Right cardiac atrium (tissue), 5 donors: ENCODE data around the gene PTRH1. TPM values are rescaled to one million over a fixed set of nuclear protein-coding genes. Genes with fewer than 3 reads are reported as not detected.

Experiments
- ATAC-seq, 2 donors: fragments of 200-7000 bp; cut with Tn5 transposase; one replicate each; pipeline versions ENCODE4 v1.8.0 to v1.9.1; 2020; ENCODE audit warnings: moderate library complexity in 2 of 2, mild to moderate bottlenecking in 1 of 2
- DNase-seq, 3 donors: peaks; one replicate each; pipeline ENCODE4 v3.0.0-alpha.2; 2020
- H3K27ac ChIP-seq: one replicate; pipeline ENCODE4 v1.5.1; 2013; ENCODE audit warnings: mild to moderate bottlenecking, low read length, control low read depth, moderate library complexity
- H3K27me3 ChIP-seq: one replicate; pipeline ENCODE4 v1.6.1; 2013; ENCODE audit not compliant: control insufficient read depth, insufficient read depth
- H3K4me1 ChIP-seq: one replicate; pipeline ENCODE4 v1.6.1; 2013; ENCODE audit warnings: low read length; ENCODE audit not compliant: control insufficient read depth, insufficient read depth
- H3K4me3 ChIP-seq: one replicate; pipeline ENCODE4 v1.5.1; 2013; ENCODE audit warnings: low read length, control low read depth
- H3K9me3 ChIP-seq: one replicate; pipeline ENCODE4 v1.6.1; 2013; ENCODE audit warnings: low read length; ENCODE audit not compliant: control insufficient read depth
- WGBS: extraction: QIAGEN DNeasy Blood & Tissue Kit; methylation state at CpG from one replicate; pipeline ENCODE4 v1.1.7; 2013; 5-methylcytosine and 5-hydroxymethylcytosine counted together
- intact Hi-C, 4 donors: fragments of 100-400 bp; cut with DNase I; formaldehyde crosslinking; loops; one replicate each; pipeline versions ENCODE4 v1.11.0 to v1.14.0; 2022 to 2023
- polyA plus RNA-seq: library from polyadenylated mRNA; stranded (reverse); fragments of 200-250 nt; gene quantifications from one replicate; pipeline ENCODE4 v1.2.3, GENCODE V29; 2013
- total RNA-seq, 4 donors: library from RNA; stranded (reverse); fragmentation: NEBNext Ultra II Directional; extraction: Animal tissue kit (Norgen Biotek cat#: 25700); gene quantifications; one replicate each; pipeline ENCODE4 v1.2.1, GENCODE V29; 2021
- donor health status: healthy with polysubstance abuse.
- donor health status: DM: no; HTN: yes; CAD: no.
- donor health status: DM: no; HTN: no; CAD: no.
- donor health status: DM: no; HTN: yes; CAD: no; lungs with severe emphysema.
- donor health status: DM: yes; HTN: yes; CAD: no.

The PTRH1 gene
- total and polyA plus RNA-seq, 5 donors, result 8.7 to 16.3 (median 11.9) TPM

GRCh38 chr9:127730262-127730661 is 14.8 kb upstream of the PTRH1 start:
- Histone ChIP-seq H3K9me3 (no peaks in the 10 kb centered on the region), H3K4me1 (peaks cover 6% of the 10 kb centered on the region), H3K27ac (no peak overlapping the region), H3K27me3 (no peaks in the 10 kb centered on the region), H3K4me3 (no peak overlapping the region)
- ATAC-seq (no peak), DNase-seq (peak in 1 of 3 donors; percentile 9)
- intact Hi-C loops, result loop anchor here (5.0 to 10.0 kb wide), 4 partner anchors 138 to 195 kb away; partner anchors contain the start of gene AK1 (in 2 of the 4)
- 82% methylated on average over 9 of the region's 9 CpGs for WGBS

GRCh38 chr9:127729522-127730256 is 14.2 kb upstream of the PTRH1 start:
- intact Hi-C loops, result loop anchor here (5.0 to 10.0 kb wide), 4 partner anchors 137 to 195 kb away; partner anchors contain the start of gene AK1 (in 2 of the 4)
- Histone ChIP-seq H3K27me3 (no peaks in the 10 kb centered on the region), H3K4me1 (peaks cover 6% of the 10 kb centered on the region), H3K27ac (no peak overlapping the region), H3K4me3 (no peak overlapping the region), H3K9me3 (no peaks in the 10 kb centered on the region)
- peak in 2 of 3 donors; percentile 3 to 32 for DNase-seq
- no peak for ATAC-seq
- 88% methylated on average over 18 of the region's 18 CpGs for WGBS

- DNase-seq, result peak in 1 of 3 donors; percentile 20
Measured at GRCh38 chr9:127728808-127729207, 13.3 kb upstream of the PTRH1 start.

GRCh38 chr9:127726871-127727270 is 11.4 kb upstream of the PTRH1 start:
- H3K27ac ChIP-seq, result no peak overlapping the region
- intact Hi-C loops, result no loop called here
- no peaks in the 10 kb centered on the region for H3K4me1 ChIP-seq
- WGBS, result 80% methylated on average over 8 of the region's 8 CpGs
- no peak overlapping the region for H3K4me3 ChIP-seq
- no peaks in the 10 kb centered on the region for H3K9me3 ChIP-seq
- peak in 1 of 3 donors; percentile 40 for DNase-seq
- ATAC-seq, result no peak
- H3K27me3 ChIP-seq, result no peaks in the 10 kb centered on the region

More at GRCh38 chr9:127728808-127729207, 13.3 kb upstream of the PTRH1 start:
- Histone ChIP-seq H3K9me3 (no peaks in the 10 kb centered on the region), H3K4me3 (no peak overlapping the region), H3K27ac (no peak overlapping the region), H3K4me1 (no peaks in the 10 kb centered on the region), H3K27me3 (no peaks in the 10 kb centered on the region)
- intact Hi-C loops, result no loop called here
- 87% methylated on average over 8 of the region's 8 CpGs for WGBS
- ATAC-seq, result no peak

GRCh38 chr9:127724012-127724411 is 8.5 kb upstream of the PTRH1 start:
- WGBS, result 45% methylated on average over 23 of the region's 23 CpGs
- H3K4me3 ChIP-seq, result no peak overlapping the region
- intact Hi-C loops, result loop anchor here in 1 of 4 donors (5.0 kb wide), 1 partner anchor 222 kb away; no protein-coding TSS in a partner anchor
- peak; percentile 10 to 30 for ATAC-seq
- H3K27ac ChIP-seq, result no peak overlapping the region
- no peaks in the 10 kb centered on the region for H3K27me3 ChIP-seq
- no peaks in the 10 kb centered on the region for H3K9me3 ChIP-seq
- H3K4me1 ChIP-seq, result no peaks in the 10 kb centered on the region
- DNase-seq, result peak in 2 of 3 donors; percentile 68 to 70

- DNase-seq (peak in 2 of 3 donors; percentile 46 to 57), ATAC-seq (peak in 1 of 2 donors; percentile 7)
- Histone ChIP-seq H3K9me3 (no peaks in the 10 kb centered on the region), H3K4me3 (no peak overlapping the region), H3K4me1 (no peaks in the 10 kb centered on the region), H3K27me3 (no peaks in the 10 kb centered on the region), H3K27ac (no peak overlapping the region)
- intact Hi-C loops, result loop anchor here in 1 of 4 donors (5.0 kb wide), 1 partner anchor 221 kb away; no protein-coding TSS in a partner anchor
- WGBS, result 85% methylated on average over 5 of the region's 5 CpGs
Measured at GRCh38 chr9:127723444-127723843, 8.0 kb upstream of the PTRH1 start.

GRCh38 chr9:127723013-127723412 is 7.5 kb upstream of the PTRH1 start:
- no peak overlapping the region for H3K4me3 ChIP-seq
- no peak for ATAC-seq
- H3K27ac ChIP-seq, result no peak overlapping the region
- H3K9me3 ChIP-seq, result no peaks in the 10 kb centered on the region
- no peaks in the 10 kb centered on the region for H3K27me3 ChIP-seq
- peak in 1 of 3 donors; percentile 51 for DNase-seq
- intact Hi-C loops, result loop anchor here in 1 of 4 donors (5.0 kb wide), 1 partner anchor 221 kb away; no protein-coding TSS in a partner anchor
- H3K4me1 ChIP-seq, result no peaks in the 10 kb centered on the region
- WGBS, result 96% methylated on average over 13 of the region's 13 CpGs

GRCh38 chr9:127722055-127722745 is 6.7 kb upstream of the PTRH1 start:
- Histone ChIP-seq H3K4me3 (no peak overlapping the region), H3K27ac (no peak overlapping the region), H3K27me3 (no peaks in the 10 kb centered on the region), H3K9me3 (no peaks in the 10 kb centered on the region), H3K4me1 (no peaks in the 10 kb centered on the region)
- DNase-seq, result peak in 1 of 3 donors; percentile 35
- intact Hi-C loops, result loop anchor here in 1 of 4 donors (5.0 kb wide), 1 partner anchor 220 kb away; no protein-coding TSS in a partner anchor
- no peak for ATAC-seq
- WGBS, result 79% methylated on average over 12 of the region's 12 CpGs

GRCh38 chr9:127721391-127721821 is 5.9 kb upstream of the PTRH1 start:
- no peak for ATAC-seq
- Histone ChIP-seq H3K4me3 (no peak overlapping the region), H3K4me1 (no peaks in the 10 kb centered on the region), H3K27me3 (no peaks in the 10 kb centered on the region), H3K9me3 (no peaks in the 10 kb centered on the region), H3K27ac (no peak overlapping the region)
- peak in 1 of 3 donors; percentile 24 for DNase-seq
- 55% methylated on average over 11 of the region's 11 CpGs for WGBS
- intact Hi-C loops, result loop anchor here in 1 of 4 donors (5.0 kb wide), 1 partner anchor 219 kb away; no protein-coding TSS in a partner anchor

- no peaks in the 10 kb centered on the region for H3K27me3 ChIP-seq
- ATAC-seq (no peak), DNase-seq (peak in 1 of 3 donors; percentile 39)
- intact Hi-C loops, result loop anchor here in 1 of 4 donors (5.0 kb wide), 1 partner anchor 219 kb away; no protein-coding TSS in a partner anchor
- no peaks in the 10 kb centered on the region for H3K9me3 ChIP-seq
- no peak overlapping the region for H3K27ac ChIP-seq
- H3K4me3 ChIP-seq, result no peak overlapping the region
- no peaks in the 10 kb centered on the region for H3K4me1 ChIP-seq
Measured at GRCh38 chr9:127720865-127721227, 5.4 kb upstream of the PTRH1 start.
